ENCODE results near the gene RTTN. TPM values are rescaled to one million over a fixed set of nuclear protein-coding genes. Genes with fewer than 3 reads are reported as not detected.

The RTTN gene
- total and polyA plus RNA-seq, 9 of the 15 experiments (the other 6 are each of a cell fraction or from before 2014, with no cell fraction given) = 3.1 to 18.3 (median 10.6) TPM

GRCh38 chr18:70128271-70128670 is 77.2 kb downstream of the RTTN start:
- DNase-seq (ENCODE audit: extremely low read depth in 1 of 4, low spot score in 3 of 4) (no peak), FAIRE-seq (no peak), ATAC-seq (no peak)
- no peak overlapping the region for H3K4me2 ChIP-seq (ENCODE audit: insufficient read depth, low read length)
- in situ Hi-C loops (cut with MboI) = no loop called here
- WGBS (ENCODE audit: insufficient coverage, low coverage, missing lambda C conversion rate) = 30% methylated on average over 2 of the region's 2 CpGs
- H3K79me2 ChIP-seq (ENCODE audit: control insufficient read depth, insufficient read depth, low read length) = no peaks in the 10 kb centered on the region
- no TSS peak for BruUV-seq (replicated peaks)
- no peaks in the 10 kb centered on the region for H3K9me3 ChIP-seq (replicated peaks; ENCODE audit: control insufficient read depth, insufficient read depth, low read depth, low read length)
- ChIA-PET POLR2A (no interaction called here), CTCF (ENCODE audit: low intra/inter-chr PET ratio) (no interaction called here)
- H3K27me3 ChIP-seq (ENCODE audit: control insufficient read depth in 2 of 2, insufficient read depth in 2 of 2, low read length in 2 of 2) = no peaks in the 10 kb centered on the region
- no peak overlapping the region for H3K4me3 ChIP-seq
- no peak overlapping the region for H3K9ac ChIP-seq (ENCODE audit: insufficient read depth in 1 of 2, low read depth in 2 of 2, low read length in 2 of 2)
- H3K4me1 ChIP-seq (replicated peaks in 1 of 2; ENCODE audit: control insufficient read depth in 2 of 2, insufficient read depth in 2 of 2, low read length in 2 of 2) = no peaks in the 10 kb centered on the region
- peaks cover 10% of the 10 kb centered on the region; the same call in 2 of the 3 replicates for H3K36me3 ChIP-seq (ENCODE audit: control insufficient read depth, insufficient read depth, low read length)
- no peak overlapping the region for H2AFZ ChIP-seq (ENCODE audit: low read depth, low read length)
- no peak for TF ChIP-seq GTF2E2 (tag; IDR thresholded peaks at IDR 0.05)
- no peak for TF ChIP-seq ZNF592 (IDR thresholded peaks at IDR 0.05)
- TF ChIP-seq ZNF217 (CRISPR knock-in tag; IDR thresholded peaks at IDR 0.05) = no peak
- TF ChIP-seq U2AF2 (optimal IDR thresholded peaks at IDR 0.05; ENCODE audit: low read depth, low read length) = no peak
- TF ChIP-seq HES1 (IDR thresholded peaks at IDR 0.05; ENCODE audit: low read depth) = no peak
- no peak for TF ChIP-seq ZNF507 (tag; conservative IDR thresholded peaks at IDR 0.05)
- TF ChIP-seq CEBPZ (IDR thresholded peaks at IDR 0.05; ENCODE audit: borderline replicate concordance, low read depth, low read length) = no peak
- no peak for TF ChIP-seq HDAC1 (IDR thresholded peaks at IDR 0.05)
- TF ChIP-seq HDAC8 (tag; IDR thresholded peaks at IDR 0.05) = no peak
- TF ChIP-seq CHD4 (IDR thresholded peaks at IDR 0.05; ENCODE audit: insufficient read depth, insufficient replicate concordance, low read depth, low read length, poor library complexity, severe bottlenecking) = no peak
- intact Hi-C loops (cut with micrococcal nuclease) = no loop called here
- no peaks in the 10 kb centered on the region for H3K9me1 ChIP-seq (ENCODE audit: control insufficient read depth, insufficient read depth, low read length)
- H4K20me1 ChIP-seq (replicated peaks; ENCODE audit: control insufficient read depth, insufficient read depth, low read length) = no peaks in the 10 kb centered on the region
- H3K27ac ChIP-seq (ENCODE audit: extremely low read depth, low read depth, low read length) = no peak overlapping the region
